Effector memory CD4-positive, alpha-beta T cell (primary cell): ENCODE measurements around the gene CLPTM1.
"Not testable (repeated sequence)": the region's sequence is repeated elsewhere in the genome, so short reads cannot be mapped to it uniquely, and the experiment has no call there.

Source experiments
- DNase-seq, 3 donors: peaks; one replicate each; pipeline ENCODE4 v3.0.0-alpha.2; 2020
- H3K27ac ChIP-seq: 2 replicates; pipeline ENCODE4 v1.7.0; 2013; ENCODE audit warnings: mild to moderate bottlenecking, low read length, moderate library complexity; ENCODE audit not compliant: insufficient read depth, poor library complexity, severe bottlenecking
- H3K27me3 ChIP-seq: replicated peaks from 2 replicates; pipeline ENCODE4 v1.7.0; 2013; ENCODE audit warnings: mild to moderate bottlenecking, low read length; ENCODE audit not compliant: insufficient read depth, control insufficient read depth, poor library complexity, severe bottlenecking
- H3K36me3 ChIP-seq: 2 replicates; pipeline ENCODE4 v1.7.0; 2013; ENCODE audit warnings: mild to moderate bottlenecking, low read length, moderate library complexity; ENCODE audit not compliant: control insufficient read depth, insufficient read depth
- H3K4me1 ChIP-seq: 2 replicates; pipeline ENCODE4 v1.7.0; 2013; ENCODE audit warnings: low read length, mild to moderate bottlenecking; ENCODE audit not compliant: control insufficient read depth, insufficient read depth, poor library complexity, severe bottlenecking
- H3K4me3 ChIP-seq: 2 replicates; pipeline ENCODE4 v1.7.0; 2013; ENCODE audit warnings: low read length, low read depth, mild to moderate bottlenecking; ENCODE audit not compliant: insufficient read depth, poor library complexity, severe bottlenecking
- H3K9me3 ChIP-seq: 2 replicates; pipeline ENCODE4 v1.7.0; 2013; ENCODE audit warnings: mild to moderate bottlenecking, low read length, moderate library complexity; ENCODE audit not compliant: control insufficient read depth

CLPTM1 gene

DNA sequence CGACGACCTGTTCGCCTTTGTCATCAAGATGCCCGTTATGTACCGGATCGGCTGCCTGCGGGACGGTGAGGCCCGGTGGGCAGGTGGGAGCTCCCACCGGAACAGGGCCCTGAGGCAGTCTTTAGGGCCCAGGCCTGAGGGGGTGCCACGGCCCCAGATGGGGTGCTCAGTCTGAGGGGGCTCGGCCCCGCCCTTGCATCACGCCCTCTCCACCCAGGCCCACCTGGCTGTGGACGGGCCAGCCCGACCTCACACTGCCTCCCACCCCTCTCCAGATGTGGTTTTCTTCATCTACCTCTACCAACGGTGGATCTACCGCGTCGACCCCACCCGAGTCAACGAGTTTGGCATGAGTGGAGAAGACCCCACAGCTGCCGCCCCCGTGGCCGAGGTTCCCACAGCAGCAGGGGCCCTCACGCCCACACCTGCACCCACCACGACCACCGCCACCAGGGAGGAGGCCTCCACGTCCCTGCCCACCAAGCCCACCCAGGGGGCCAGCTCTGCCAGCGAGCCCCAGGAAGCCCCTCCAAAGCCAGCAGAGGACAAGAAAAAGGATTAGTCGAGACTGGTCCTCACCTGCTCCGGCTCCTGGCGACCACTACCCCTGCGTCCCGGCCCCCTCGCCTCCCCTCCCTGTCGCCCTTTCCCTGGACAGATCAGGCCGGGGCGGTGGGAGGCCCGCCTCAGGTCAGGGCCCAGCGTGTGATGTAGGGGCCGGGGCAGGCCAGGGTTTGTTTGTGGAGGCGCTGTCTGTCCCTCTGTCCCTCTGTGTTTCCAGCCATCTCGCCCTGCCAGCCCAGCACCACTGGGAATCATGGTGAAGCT, 37.4 kb downstream of the CLPTM1 start:
- Histone ChIP-seq H3K4me1 (no peaks in the 10 kb centered on the region), H3K27ac (no peak overlapping the region), H3K36me3 (peaks cover 40% of the 10 kb centered on the region), H3K9me3 (no peaks in the 10 kb centered on the region), H3K27me3 (no peaks in the 10 kb centered on the region), H3K4me3 (no peak overlapping the region)
- DNase-seq: no peak

DNA sequence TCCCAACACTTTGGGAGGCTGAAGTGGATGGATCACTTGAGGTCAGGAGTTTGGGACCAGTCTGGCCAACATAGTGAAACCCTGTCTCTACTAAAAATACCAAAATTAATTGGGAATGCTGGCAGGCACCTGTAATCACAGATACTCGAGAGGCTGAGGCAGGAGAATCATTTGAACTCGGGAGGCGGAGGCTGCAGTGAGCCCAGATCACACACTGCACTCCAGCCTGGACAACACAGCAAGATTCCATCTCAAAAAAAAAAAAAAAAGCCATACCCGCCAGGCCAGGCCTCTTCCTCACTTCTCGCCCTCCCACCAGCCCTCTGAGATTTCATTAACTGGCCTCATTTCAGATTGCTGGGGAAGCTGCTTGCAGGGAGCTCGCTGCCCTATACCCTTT, 38.3 kb downstream of the CLPTM1 start:
- no peak for DNase-seq
- H3K27me3 ChIP-seq: no peaks in the 10 kb centered on the region
- H3K27ac ChIP-seq: no peak overlapping the region
- no peaks in the 10 kb centered on the region for H3K4me1 ChIP-seq
- H3K36me3 ChIP-seq: peaks cover 30% of the 10 kb centered on the region
- H3K4me3 ChIP-seq: no peak overlapping the region
- no peaks in the 10 kb centered on the region for H3K9me3 ChIP-seq

DNA sequence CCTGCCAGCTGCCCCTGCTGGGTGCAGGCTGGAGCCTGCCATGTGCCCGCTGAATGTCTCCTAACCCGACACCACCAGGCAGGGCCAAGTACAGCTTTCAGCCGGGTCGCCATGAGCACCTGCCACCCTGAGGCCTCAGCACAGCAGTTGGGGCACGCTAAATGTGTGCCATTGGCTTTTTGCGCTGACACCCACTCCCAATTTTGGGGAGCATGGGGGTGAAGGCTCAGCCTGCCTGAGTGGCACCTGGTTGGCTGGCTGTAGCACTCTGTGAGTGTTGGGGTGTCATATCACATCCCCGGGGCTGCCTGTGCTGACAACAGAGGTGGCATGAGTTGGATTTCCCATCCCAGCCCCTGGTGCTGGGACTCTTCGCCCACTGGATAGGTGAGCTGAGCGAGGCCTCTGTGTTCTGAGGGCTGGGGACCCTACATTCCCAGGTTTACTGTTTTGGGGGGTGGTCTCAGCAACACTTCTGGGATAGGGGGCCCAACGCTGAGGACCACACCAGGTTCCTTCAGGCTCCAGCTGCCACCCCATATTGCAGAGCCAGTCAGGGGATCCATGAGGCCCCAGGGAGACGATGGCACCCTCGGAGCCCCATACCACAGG, 38.9 kb downstream of the CLPTM1 start:
- no peak for DNase-seq
- H3K4me3 ChIP-seq: no peak overlapping the region
- no peak overlapping the region for H3K27ac ChIP-seq
- H3K36me3 ChIP-seq: peaks cover 30% of the 10 kb centered on the region
- no peaks in the 10 kb centered on the region for H3K27me3 ChIP-seq
- H3K9me3 ChIP-seq: no peaks in the 10 kb centered on the region
- H3K4me1 ChIP-seq: no peaks in the 10 kb centered on the region

DNA sequence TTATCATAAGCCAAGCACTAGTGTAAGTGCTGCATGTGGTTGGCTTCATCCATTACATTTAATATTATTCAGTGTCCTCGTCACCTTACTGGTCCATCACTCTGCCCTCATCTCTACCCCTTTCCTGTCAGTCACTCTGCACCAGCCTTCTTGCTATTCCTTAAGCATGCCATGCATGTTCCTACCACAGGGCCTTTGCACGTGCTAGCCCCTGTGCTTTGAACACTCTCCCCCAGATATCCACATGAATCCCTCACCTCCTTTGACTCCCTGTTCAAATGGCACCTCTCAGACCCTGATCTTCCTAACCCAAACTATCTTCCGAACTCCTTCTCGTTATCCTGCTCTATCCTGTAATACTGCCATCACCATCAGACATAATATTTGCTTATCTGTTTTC, 42.8 kb downstream of the CLPTM1 start:
- Histone ChIP-seq H3K9me3 (no peaks in the 10 kb centered on the region), H3K4me1 (no peaks in the 10 kb centered on the region), H3K4me3 (no peak overlapping the region), H3K36me3 (no peaks in the 10 kb centered on the region), H3K27ac (no peak overlapping the region), H3K27me3 (no peaks in the 10 kb centered on the region)
- DNase-seq: no peak

DNA sequence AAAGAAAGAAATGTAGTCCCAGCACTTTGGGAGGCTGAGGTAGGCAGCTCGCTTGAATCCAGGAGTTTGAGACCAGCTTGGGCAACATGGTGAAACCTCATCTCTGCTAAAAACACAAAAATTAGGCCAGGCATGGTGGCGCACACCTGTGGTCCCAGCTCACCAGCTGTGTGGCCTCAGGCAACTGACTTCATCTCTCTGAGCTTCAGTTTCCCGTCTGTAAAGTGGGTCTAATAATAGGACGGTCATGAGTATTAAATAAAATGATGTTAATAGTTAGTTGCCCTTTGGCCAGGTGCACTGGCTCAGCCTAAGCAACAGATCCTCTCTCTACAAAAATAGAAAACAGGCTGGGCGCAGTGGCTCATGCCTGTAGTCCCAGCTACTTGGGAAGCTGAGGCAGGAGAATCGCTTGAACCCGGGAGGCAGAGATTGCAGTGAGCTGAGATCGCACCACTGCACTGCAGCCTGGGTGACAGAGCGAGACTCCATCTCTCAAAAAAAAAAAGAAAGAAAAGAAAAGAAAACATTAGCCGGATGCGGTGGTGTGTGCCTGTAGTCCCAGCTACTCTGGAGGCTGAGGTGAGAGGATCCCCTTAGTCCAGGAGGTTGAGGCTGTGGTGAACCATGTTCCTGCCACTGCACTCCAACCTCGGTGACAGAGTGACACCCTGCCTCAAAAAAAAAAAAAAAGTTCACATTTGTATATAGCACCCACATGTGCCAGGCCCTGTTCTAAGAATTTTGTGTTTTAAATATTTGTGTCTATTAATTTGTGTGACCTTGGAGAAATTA, 44.1 kb downstream of the CLPTM1 start:
- H3K36me3 ChIP-seq, DNase-seq, H3K4me3 ChIP-seq, H3K9me3 ChIP-seq, H3K27me3 ChIP-seq, H3K4me1 ChIP-seq: not testable (repeated sequence)
- H3K27ac ChIP-seq: peak overlapping the region; percentile 37

DNA sequence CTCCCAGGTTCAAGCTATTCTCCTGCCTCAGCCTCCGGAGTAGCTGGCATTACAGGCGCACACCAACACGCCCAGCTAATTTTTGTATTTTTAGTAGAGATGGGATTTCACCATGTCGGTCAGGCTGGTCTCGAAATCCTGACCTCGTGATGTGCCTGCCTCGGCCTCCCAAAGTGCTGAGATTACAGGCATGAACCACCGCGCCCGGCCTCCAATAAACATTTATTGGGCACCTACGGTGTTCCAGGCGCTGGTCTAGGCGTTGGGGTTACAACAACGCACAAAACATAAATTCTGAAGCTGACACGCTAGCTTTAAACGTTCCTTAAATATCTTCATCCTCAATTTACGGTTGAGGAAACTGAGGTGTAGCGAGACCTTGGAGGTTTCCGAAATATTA, 45.5 kb downstream of the CLPTM1 start:
- H3K27ac ChIP-seq: peak overlapping the region; percentile 84
- not testable (repeated sequence) for H3K4me1 ChIP-seq, H3K27me3 ChIP-seq, DNase-seq, H3K9me3 ChIP-seq, H3K36me3 ChIP-seq
- H3K4me3 ChIP-seq: peak overlapping the region; percentile 38

DNA sequence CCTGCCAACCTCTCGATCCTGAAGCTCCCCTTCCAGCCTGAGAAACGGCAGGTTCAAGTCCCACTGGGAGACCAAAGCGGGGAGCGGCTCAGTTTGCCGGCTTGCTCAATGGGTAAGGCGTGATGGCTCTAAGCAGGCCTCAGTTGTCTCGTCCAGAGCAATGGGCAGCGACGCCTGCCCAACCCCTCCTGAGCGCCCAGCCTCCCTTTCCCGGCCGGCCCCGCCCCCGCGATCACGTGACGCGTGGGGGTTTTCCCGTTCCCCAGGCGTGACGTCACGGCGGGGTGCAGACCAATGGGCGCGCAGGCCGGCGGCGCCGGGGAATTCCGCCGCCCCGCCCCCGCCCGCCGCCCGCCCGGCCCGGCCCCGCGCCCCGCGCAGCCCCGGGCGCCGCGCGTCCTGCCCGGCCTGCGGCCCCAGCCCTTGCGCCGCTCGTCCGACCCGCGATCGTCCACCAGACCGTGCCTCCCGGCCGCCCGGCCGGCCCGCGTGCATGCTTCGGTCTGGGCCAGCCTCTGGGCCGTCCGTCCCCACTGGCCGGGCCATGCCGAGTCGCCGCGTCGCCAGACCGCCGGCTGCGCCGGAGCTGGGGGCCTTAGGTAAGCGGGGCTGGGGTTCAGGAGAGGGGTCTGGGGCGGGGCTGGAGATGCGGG, 46.0 kb downstream of the CLPTM1 start, which contains the start of gene RELB:
TSS of gene RELB (plus strand) at position 378 of the 653 bp plus-strand sequence. CDS start at position 494, 116 bp downstream.
- peaks cover 8% of the 10 kb centered on the region for H3K36me3 ChIP-seq
- H3K4me3 ChIP-seq: peak within 1 kb of the TSS; percentile 98
- no peaks in the 10 kb centered on the region for H3K4me1 ChIP-seq
- peak within 1 kb of the TSS; percentile 100 for H3K27ac ChIP-seq
- no peaks in the 10 kb centered on the region for H3K9me3 ChIP-seq
- peak; percentile 91 to 96 (median 95) for DNase-seq
- H3K27me3 ChIP-seq: no peaks in the 10 kb centered on the region

DNA sequence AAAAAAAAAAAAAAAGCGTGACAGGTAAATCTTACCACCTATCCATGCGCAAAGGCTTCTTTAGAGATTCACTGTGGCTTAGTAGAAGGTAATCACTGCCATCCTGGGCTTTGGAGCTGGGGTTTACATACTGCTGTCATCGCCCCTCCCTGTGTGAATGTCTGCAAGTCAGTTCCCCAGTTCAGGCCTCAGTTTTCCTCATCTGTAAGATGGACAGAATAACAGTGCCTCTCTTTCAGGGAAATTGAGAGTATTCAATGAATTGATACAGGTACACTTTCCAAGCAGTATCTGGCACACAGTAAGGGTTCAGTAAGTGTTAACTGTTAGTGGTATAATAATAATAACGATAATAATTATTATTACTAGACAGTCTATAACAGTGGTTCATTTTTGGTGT, 48.3 kb downstream of the CLPTM1 start:
- H3K9me3 ChIP-seq: no peaks in the 10 kb centered on the region
- no peak overlapping the region for H3K27ac ChIP-seq
- no peaks in the 10 kb centered on the region for H3K27me3 ChIP-seq
- H3K4me1 ChIP-seq: no peaks in the 10 kb centered on the region
- no peak for DNase-seq
- H3K4me3 ChIP-seq: no peak overlapping the region
- peaks cover 18% of the 10 kb centered on the region for H3K36me3 ChIP-seq

DNA sequence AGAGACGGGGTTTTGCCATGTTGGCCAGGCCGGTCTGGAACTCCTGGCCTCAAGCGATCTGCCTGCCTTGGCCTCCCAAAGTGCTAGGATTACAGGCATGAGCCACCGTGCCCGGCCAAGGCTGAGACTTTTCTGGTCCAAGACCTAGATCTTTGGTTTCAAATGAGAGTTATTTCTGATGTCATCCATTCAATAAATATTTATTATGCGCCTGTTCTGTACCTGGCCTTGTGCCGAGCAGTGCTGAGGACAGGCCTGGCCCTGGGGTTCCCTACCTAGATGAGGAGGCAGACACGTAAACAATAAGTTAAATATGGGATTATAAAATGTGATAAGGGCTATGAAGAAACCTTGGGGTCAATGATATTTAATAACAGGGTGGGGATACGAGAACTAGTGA, 50.6 kb downstream of the CLPTM1 start:
- Histone ChIP-seq H3K27me3 (no peaks in the 10 kb centered on the region), H3K4me1 (no peaks in the 10 kb centered on the region), H3K36me3 (peaks cover 25% of the 10 kb centered on the region), H3K9me3 (no peaks in the 10 kb centered on the region), H3K4me3 (no peak overlapping the region), H3K27ac (no peak overlapping the region)
- DNase-seq: no peak
